Endothelial cell (in vitro differentiated cells): ENCODE data around the gene FHOD1. TPM values are rescaled to one million over a fixed set of nuclear protein-coding genes. Genes with fewer than 3 reads are reported as not detected.

ENCODE experiments used
- DNase-seq: peaks from one replicate; pipeline ENCODE4 v3.0.0; 2021; ENCODE audit warnings: low spot score
- H3K27ac Mint-ChIP-seq: one replicate; pipeline ENCODE4 v1.8.0; 2021; ENCODE audit warnings: mixed read lengths, inconsistent platforms; ENCODE audit not compliant: unreplicated experiment
- H3K27me3 Mint-ChIP-seq: one replicate; pipeline ENCODE4 v1.8.0; 2021; ENCODE audit warnings: mild to moderate bottlenecking, moderate library complexity, mixed read lengths, inconsistent platforms; ENCODE audit not compliant: unreplicated experiment
- H3K36me3 Mint-ChIP-seq: one replicate; pipeline ENCODE4 v1.8.0; 2021; ENCODE audit warnings: mild to moderate bottlenecking, low read depth, mixed read lengths, inconsistent platforms; ENCODE audit not compliant: unreplicated experiment
- H3K4me1 Mint-ChIP-seq: one replicate; pipeline ENCODE4 v1.8.0; 2021; ENCODE audit warnings: mild to moderate bottlenecking, mixed read lengths, inconsistent platforms; ENCODE audit not compliant: unreplicated experiment
- H3K4me3 Mint-ChIP-seq: one replicate; pipeline ENCODE4 v1.8.0; 2021; ENCODE audit warnings: mild to moderate bottlenecking, mixed read lengths, inconsistent platforms; ENCODE audit not compliant: unreplicated experiment
- H3K9me3 Mint-ChIP-seq: one replicate; pipeline ENCODE4 v1.8.0; 2021; ENCODE audit warnings: mixed read lengths, inconsistent platforms; ENCODE audit not compliant: unreplicated experiment
- CTCF ChIP-seq: fragments of 200-600 bp; sonication (generic); IDR thresholded peaks from one replicate; pipeline ENCODE4 v1.5.0; 2021; ENCODE audit warnings: antibody characterized with exemption; ENCODE audit not compliant: unreplicated experiment
- total RNA-seq: library from RNA; stranded (reverse); fragmentation: NEBNext Ultra II Directional; extraction: Animal tissue kit (Norgen Biotek cat#: 25700); gene quantifications from one replicate; pipeline ENCODE4 v1.2.1, GENCODE V29; 2021; ENCODE audit not compliant: unreplicated experiment

FHOD1 gene
- total RNA-seq, 1 donor from 2014 or later = 248 TPM

GRCh38 chr16:67190448-67191399, 56.6 kb downstream of the FHOD1 start:
- DNase-seq = no peak
- peaks cover 64% of the 10 kb centered on the region for H3K4me1 Mint-ChIP-seq
- peaks cover 27% of the 10 kb centered on the region for H3K36me3 Mint-ChIP-seq
- TF ChIP-seq CTCF = no peak
- no peaks in the 10 kb centered on the region for H3K9me3 Mint-ChIP-seq
- peak overlapping the region; percentile 83 for H3K4me3 Mint-ChIP-seq
- H3K27ac Mint-ChIP-seq = peak overlapping the region; percentile 91
- peaks cover 15% of the 10 kb centered on the region for H3K27me3 Mint-ChIP-seq

GRCh38 chr16:67190041-67190440, 57.2 kb downstream of the FHOD1 start, which contains the start of gene EXOC3L1:
Gene EXOC3L1, minus strand, starts transcription at chr16:67190136. Its CDS starts 460 bp downstream, at chr16:67189676.
- peaks cover 15% of the 10 kb centered on the region for H3K27me3 Mint-ChIP-seq
- no peak for TF ChIP-seq CTCF

GRCh38 chr16:67188798-67189197, 58.5 kb downstream of the FHOD1 start:
- Mint-ChIP-seq H3K9me3 (no peaks in the 10 kb centered on the region), H3K4me1 (peaks cover 54% of the 10 kb centered on the region), H3K27me3 (peaks cover 15% of the 10 kb centered on the region), H3K27ac (no peak overlapping the region), H3K4me3 (no peak overlapping the region), H3K36me3 (peaks cover 17% of the 10 kb centered on the region)
- no peak for TF ChIP-seq CTCF
- DNase-seq = no peak

More at GRCh38 chr16:67190041-67190440, 57.2 kb downstream of the FHOD1 start, which contains the start of gene EXOC3L1:
- no peaks in the 10 kb centered on the region for H3K9me3 Mint-ChIP-seq
- peak within 1 kb of the TSS; percentile 91 for H3K27ac Mint-ChIP-seq
- H3K36me3 Mint-ChIP-seq = peaks cover 27% of the 10 kb centered on the region
- peaks cover 64% of the 10 kb centered on the region for H3K4me1 Mint-ChIP-seq
- H3K4me3 Mint-ChIP-seq = peak within 1 kb of the TSS; percentile 87
- no peak for DNase-seq

- H3K9me3 Mint-ChIP-seq = no peaks in the 10 kb centered on the region
Observed at GRCh38 chr16:67188323-67188722, 59.0 kb downstream of the FHOD1 start.

More at GRCh38 chr16:67188323-67188722, 59.0 kb downstream of the FHOD1 start:
- no peak for TF ChIP-seq CTCF
- Mint-ChIP-seq H3K27ac (no peak overlapping the region), H3K36me3 (peaks cover 12% of the 10 kb centered on the region), H3K27me3 (peaks cover 15% of the 10 kb centered on the region), H3K4me3 (peak overlapping the region; percentile 71), H3K4me1 (peaks cover 49% of the 10 kb centered on the region)
- no peak for DNase-seq
